HG02610 (cell line): Measurements from ENCODE around the gene AKNA.

Experiments
- ATAC-seq: cut with Tn5 transposase; IDR thresholded peaks from one replicate; pipeline ENCODE4 v1.9.1; 2021; ENCODE audit warnings: mild to moderate bottlenecking, moderate library complexity; ENCODE audit not compliant: unreplicated experiment

AKNA gene

DNA sequence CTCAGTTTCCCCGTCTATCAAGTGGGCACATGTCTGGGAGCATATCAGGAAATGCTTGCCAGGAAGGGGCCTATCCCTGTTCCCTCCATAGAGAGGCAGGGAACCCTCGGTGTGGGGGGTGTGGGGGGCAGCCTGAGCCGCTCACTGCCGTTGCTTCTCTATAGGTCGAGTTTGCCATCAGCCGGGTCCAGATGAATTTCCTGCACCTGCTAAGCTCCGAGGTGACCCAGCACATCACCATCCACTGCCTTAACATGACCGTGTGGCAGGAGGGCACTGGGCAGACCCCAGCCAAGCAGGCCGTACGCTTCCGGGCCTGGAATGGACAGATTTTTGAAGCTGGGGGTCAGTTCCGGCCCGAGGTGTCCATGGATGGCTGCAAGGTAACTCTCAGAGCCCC, 78.7 kb downstream of the AKNA start:
- no peak for ATAC-seq

DNA sequence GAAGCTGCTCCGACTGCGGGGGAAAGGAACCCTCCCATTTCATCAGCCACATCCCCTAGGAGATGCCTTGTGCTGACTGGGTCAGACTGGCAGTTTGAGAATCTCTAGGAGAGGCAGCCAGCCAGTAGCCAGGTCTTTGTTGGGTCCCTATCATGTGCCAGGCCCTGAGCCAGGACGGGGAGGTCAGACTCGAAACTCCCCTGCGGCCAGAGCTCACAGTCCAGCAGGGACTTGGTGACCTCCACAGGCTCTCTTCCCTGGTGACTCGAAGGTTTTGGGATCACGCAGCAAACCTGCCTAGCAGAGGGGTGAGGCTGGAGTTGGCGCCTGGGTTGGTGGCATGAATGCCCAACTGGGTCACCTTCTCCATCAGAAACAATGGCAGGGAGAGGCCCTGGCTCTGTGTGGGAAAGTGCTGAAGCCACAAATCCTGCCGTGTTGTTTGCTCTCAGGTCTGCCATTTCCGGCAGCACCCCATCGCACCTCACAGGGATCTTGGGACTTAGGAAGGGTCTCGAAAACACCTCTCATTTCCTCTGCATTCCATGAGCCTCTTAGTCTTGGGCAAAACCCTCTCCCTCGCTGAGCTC, 79.3 kb downstream of the AKNA start:
- ATAC-seq, result no peak

DNA sequence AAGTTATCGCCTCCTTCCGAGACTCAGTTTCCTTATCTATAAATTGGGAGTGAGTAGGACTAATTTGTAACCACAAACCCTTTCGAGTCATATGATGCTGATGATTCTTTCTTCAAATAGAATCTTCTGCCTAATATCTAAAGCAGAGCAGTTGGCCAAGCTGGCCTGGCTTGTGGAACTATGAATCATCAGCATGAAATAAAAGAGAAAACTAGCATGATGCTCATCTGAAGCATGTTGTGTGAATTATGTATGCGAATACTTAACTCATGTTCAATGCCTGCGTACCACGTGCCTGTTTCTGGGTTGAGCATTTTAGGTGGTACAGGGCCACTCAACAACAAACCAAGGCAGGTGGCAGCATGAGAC, 79.9 kb downstream of the AKNA start:
- ATAC-seq, result no peak

DNA sequence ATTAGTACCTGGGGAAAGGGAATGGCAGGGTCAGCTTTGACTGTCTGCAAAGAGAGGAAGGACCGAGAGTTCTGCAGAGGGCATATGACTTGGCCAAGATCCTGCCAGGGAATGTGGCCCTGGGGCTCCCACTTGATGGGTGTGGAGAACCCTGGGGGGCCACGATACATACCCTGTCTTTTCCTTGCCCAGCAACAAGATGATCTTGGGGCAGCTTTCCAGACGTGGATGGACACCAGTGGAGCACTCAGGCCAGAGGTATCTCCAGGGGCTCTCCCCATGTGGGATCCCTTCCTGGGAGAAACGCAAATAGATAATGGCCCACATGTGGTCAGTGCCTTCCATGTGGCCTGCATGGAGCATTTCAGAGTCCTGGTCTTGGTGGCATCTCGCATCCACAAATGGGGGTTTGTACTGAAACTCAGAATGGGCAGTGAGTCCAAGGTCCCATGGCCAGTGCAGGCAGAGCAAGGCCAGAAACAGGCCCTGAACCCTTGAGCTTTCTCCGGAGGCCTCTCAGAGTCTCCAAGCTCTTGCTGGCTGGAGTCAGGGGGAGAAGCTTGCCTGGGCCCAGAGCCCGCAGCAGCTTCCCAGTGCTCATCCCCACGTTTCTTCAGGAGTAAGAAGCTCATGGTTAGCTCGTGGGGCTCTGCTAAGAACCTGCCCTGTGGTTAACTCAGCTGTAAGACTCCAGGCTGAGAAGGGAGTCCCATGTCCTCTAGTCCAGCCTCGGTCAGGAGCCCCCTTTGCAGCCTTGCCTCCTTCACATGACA, 83.2 kb downstream of the AKNA start:
- ATAC-seq, result no peak

DNA sequence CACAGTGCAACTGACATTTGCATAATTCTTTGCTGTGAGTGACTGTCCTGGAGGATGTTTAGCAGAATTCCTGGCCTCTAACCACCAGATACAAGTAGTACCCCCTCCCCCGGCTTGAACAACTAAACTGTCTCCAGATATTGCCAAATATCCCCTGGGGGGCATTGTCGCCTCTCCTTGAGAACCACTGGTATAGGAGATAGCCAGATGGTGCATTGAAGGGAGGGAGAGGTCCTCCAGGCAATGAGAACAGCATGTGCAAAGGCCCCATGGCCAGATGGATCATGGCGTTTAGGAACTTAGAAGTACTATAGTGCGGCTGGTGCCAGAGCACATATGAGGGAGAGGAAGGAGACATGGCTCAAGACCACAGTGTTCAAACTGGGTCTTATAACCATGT, 83.8 kb downstream of the AKNA start:
- ATAC-seq, result no peak

DNA sequence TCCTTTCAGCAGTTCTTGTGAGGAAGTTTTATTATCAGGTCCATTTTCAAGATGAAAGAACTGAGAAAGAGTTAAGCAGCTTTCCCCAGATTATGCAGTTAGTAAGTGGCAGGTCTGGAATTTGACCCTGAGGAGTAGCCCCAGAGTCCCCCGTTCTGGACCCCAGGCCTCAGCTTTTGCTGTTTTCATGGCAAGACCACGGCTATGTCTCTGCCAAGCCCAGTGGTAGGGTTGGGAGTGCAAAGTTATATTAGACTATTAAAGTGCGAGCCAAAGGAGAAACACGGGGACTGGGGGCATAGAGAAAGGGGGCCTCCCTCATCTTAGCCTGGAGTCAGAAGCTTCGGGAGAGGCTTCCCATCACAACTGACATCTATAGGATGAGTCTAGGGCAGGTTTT, 84.2 kb downstream of the AKNA start:
- ATAC-seq, result no peak

DNA sequence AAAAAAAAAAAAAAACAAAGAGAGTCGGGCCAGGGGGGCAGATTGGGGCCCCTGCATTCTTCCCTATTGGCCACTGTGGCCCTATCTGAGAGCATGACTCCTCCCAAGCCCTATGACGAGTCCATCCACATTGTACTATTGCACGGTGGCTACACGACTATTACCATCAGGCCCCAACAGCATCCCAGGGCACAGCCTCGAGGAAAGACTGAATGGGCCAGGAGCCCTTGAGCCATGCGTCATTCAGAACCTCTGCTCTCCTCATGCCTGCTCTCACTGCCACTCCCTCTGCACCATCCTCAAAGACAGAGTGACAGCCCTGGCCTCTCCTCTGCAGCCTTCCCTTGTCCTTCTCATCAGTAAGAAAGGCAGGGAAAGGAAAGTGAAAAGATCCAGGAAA, 85.1 kb downstream of the AKNA start:
- ATAC-seq, result no peak

DNA sequence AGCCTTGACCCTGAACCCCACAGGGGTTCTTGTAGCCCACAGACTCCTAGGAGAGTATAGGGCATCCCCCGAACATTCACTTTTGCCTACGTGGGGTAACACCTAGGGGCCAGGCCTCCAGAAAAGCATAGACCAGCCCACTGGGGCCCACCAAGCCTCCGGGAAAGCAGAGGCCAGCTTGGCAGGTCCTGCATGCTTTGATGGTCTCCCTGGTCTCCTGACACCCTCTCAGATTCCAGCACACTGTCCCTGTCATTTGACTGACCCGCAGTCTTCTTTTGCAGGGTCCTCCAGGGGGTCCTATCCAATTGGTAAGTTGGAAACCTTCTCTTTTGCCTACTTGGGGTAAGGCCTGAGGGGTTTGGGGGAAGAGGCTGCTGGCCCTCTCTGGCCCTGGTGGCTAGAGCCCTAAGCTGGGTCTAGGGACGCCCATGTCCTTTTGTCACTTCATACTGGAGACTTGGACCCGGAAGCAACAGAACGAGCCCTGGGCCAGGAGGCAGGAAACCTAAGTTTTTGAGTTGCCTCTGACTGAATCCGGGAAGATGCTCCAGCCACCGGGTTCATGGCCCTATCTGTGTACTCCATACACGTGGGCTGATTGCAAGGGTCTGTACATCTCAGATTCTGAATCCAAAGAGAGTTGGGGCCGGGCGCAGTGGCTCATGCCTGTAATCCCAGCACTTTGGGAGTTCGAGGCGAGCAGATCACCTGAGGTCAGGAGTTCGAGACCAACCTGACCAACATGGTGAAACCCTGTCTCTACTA, 85.8 kb downstream of the AKNA start:
- ATAC-seq, result no peak

DNA sequence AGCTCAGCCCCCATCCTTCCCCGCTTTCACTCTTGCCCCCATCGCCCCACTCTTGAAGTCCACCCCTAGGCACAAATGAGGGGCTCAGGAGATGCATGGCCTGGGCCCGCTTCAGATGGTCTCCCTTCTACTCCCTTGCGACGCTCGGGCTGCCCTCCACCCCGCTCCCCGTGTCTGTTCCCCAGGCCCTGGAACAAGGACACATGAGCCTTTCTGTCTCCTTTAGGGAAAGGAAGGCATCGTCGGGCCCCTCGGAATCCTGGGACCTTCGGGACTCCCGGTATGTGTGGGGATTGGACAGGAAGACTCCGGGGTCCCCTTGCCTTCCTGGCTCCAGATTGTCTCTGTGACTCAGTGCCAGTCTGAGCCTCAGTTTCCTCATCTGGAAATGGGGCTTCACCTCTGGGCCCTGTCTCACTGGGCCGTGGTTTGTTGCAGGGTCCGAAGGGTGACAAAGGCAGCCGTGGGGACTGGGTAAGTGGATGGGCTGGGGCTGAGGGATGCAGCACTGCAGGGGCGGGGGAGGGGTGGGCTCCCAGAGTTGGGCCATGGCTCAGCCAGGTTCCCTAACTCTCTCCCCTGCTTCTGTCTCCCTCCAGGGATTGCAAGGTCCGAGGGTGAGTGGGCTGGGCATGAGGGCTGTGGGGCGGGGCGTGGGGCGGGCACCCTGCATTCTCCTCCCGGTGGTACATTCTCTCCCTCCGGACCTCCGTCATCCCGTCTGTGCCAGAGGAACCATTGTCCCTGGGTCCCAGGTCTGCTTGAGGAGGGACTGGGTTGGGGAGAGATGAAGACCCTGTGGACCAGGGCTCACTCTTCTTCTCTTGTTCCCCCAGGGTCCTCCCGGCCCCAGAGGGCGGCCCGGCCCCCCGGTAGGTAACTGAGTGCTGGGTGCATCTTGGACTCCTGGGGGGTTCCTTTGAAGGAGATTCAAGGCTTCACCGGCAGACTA, 86.7 kb downstream of the AKNA start:
- ATAC-seq, result no peak

DNA sequence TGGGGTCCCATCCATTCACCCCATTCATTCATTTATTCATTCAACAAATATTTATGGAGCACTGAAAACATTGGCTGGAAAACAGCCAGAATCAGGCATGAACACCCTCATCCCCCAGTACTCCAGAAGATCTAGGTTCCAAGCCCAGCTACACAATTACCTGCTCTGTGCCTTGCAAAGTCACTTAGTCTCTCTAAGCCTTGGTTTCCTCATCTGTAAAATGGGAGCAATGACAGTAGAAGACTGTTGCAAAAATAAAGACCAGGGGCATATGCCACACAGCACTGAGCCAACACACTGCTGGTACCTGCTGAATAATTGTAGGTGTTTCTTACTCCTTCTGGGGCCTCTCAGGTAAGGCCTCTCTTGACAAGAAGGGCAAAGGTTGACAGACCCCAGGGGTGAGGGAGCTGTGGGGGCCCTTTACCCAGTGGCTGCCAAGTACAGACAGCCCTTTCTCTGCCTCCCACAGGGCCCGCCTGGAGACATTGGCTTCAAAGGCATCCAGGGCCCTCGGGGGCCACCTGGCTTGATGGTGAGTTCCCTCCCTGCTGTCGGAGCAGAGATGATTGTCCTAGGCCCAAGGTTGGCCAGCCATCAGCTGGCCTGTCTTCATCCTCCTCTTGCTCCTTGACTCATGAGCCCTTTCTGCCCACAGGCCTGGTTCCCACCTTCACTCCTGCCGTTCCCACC, 87.5 kb downstream of the AKNA start:
- no peak for ATAC-seq

DNA sequence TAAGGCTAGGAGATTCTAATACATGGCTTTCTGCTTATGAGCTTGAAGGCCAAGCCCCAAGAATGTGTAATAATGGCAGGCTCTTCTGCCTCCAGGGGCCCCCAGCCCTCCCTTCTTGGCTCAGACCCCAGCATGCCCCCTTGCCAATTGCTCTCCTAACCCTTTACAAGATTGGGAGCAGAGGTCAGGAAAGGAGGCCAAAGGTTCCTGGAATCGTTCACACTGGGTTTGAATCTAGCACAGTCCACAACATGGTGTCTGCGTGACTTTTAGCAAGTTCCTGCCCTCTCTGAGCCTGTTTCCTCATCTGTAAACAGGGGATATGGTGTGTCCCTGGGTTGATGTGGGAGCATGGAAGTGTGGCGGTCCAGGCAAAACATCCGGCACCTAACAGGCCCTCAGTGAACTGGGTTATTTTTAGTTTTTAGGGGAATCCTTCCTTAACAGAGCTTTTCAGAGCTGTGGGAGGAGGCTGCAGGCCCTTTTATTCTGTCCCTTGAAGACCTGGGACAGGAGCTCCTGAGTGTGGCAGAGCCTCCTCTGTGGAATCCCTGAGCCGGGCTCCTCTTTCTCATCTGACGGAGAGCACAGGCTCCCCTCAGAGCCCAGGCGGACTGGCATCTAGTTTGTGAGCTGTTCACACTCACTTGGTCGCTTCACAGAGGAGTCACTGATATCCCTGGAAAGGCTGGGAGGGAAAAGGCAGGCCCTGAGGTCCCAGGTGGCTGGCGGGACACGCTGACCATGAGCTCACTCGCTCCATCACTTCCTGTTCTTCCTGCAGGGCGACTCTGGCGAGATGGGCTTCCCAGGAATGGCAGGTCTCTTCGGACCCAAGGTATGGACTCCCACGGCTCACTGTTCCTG, 88.3 kb downstream of the AKNA start:
- ATAC-seq, result no peak

DNA sequence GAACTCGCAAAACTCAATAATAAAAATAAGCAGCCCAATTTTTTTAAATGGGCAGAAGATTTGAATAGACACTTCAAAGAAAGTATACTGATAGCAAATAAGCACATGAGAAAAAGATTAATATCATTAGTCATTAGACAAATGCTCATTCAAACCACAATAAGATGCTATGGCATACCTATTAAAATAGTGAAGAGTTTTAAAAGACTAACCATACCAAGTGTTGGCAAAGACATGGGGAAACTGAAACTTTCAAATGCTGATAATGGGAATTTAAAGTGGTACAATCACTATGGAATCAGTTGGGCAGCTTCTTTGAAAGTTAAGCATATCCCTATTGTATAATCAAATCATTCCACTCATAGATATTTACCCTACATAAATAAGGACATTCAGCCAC, 91.4 kb downstream of the AKNA start:
- ATAC-seq, result no peak

DNA sequence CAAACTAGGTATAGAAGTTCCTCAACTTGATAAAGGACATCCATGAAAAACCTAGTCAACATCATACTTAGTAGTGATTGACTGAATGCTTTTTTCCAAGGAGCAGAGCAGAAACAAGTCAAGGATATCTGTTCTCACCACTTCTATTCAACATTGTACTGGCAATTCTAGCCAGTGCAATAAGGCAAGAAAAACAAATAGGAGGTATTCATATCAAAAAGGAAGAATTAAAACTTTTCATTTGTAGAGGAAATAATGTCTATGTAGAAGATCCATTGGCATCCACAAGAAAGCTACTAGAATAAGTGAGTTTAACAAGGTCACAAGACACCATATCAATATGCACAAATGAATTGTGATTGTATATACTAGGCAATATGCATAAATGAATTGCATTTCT, 93.1 kb downstream of the AKNA start:
- no peak for ATAC-seq

DNA sequence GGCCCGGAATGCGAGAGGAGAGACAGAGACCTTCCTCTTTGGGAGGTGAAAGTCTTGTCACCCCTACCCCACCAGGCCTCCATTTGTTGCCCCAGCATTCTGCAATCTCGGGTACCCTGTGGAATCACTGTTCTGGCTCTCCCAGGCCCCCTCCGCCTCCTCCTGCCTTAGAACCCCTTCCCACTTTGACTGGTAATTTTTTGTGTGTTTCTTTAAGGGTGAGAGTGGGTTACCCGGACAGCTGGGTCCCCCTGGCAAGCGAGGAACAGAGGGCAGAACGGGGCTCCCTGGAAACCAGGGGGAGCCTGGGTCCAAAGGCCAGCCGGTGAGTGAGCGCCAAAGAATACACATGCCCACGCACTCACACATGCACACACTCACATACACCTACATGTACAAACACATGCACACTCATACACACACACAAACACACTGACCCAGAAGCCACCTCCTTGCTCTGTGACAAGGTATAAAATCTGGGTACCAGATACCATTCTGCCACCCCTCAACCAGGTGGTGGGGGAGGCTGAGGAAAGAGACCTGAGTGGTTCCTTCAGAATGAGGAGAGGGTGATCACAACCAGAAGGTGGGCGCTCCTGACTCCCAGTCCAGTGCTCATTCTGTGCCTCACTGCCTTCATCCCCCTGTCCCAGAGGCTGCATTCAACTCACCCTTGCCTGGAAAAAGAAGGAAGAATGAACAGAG, 95.7 kb downstream of the AKNA start:
- ATAC-seq, result no peak

DNA sequence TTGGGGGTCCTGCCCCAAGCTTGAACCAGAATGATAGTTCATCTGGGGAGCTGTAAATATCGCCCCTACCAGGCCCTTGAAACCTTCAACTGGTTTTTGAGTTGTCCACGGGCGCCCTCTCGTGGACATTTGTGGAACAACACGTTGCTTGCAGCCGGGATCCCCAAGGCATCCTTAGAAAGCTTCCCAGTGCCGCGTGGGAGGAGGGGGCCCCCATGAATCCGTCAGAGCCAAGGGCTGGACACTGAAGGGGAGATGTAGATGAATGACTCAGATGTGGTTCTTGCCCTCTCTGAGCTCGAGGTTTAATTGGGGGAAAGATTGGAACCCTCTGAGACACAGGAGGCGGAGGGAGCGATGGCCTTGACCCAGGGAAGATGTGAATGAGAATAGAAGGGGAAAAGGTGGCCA, 96.7 kb downstream of the AKNA start:
- no peak for ATAC-seq

DNA sequence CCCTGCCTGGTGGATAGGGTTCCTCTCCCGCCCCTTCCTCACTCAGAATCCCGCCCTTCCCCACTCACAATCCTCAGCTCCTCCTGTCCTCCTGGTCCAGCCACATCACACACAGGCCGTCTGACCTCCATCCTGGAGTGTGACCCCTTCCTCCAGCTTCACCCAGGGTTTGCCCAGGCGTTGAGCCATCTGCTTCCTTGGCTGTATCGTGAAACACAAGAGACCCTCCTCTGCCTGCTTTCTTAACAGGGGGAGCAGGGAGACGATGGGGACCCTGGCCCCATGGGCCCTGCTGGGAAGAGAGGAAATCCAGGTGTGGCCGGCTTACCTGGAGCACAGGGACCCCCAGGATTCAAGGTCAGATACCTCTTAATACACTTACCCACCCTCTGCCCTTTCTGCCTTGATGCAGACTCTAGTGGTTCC, 97.2 kb downstream of the AKNA start:
- ATAC-seq, result no peak

DNA sequence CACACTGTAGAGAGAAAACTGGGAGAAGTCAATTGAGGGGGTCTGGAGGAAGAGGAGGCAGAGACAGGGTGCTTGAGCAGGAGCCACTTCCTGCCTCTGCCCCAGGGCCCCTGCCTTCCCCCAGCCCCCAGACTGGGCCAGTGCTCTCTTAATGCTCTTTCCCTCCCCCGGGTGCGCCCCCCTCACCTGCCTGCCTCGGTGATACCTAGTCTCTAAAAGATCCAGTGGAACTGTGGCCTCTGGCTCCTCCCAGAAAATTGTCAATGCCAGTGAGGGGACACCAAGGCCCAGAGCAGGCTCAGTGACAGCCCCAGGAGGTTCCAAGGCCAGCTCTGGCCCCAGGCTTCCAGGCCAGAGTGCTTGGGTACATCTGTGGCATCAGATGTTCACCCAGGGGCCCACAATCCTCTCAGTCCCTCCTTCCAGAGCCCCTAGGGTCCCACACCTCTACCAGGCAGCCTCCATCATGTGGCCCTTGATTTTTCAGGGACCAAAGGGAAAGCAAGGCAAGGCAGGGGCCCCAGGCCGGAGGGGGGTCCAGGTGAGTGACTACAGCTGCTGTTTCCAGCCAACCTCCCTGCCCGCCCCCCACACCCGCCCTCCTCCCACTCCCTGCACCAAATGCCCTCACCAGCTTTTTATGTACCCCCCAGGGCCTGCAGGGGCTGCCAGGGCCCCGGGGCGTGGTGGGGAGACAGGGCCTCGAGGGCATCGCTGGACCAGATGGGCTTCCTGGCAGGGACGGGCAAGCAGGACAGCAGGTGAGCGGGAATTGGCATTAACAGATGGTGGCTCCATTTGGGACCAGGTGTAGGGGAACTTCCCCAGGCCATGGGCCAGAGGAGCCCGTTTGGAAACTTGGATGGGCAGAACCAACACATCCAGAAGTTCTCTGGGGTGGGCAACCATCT, 98.0 kb downstream of the AKNA start:
- no peak for ATAC-seq

DNA sequence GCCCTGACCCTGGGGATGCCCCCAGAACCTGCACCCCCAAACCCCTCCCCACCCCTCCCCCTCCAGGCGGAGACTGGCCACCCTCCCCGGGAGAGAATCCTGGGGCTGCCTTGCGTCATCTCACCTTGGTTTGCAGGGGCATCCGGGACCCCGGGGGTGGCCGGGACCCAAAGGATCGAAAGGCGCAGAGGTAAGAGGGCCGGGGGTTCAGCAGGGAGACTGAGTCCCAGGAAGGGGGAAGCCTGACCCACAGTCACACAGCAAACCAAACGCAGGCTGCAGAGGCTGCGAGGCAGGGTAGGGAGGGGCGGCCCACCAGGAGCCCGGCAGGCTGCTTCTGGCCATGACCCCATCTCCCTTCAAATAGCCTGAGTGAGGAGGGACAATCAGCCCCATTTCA, 98.7 kb downstream of the AKNA start:
- no peak for ATAC-seq
